ENCODE data around the gene COPB1. TPM values are rescaled to one million over a fixed set of nuclear protein-coding genes. Genes with fewer than 3 reads are reported as not detected.

Gene COPB1
- total and polyA plus RNA-seq, 7 donors, result 24.7 to 52.1 (median 35.1) TPM

GRCh38 chr11:14444441-14445189 is 55.0 kb downstream of the COPB1 start:
- ATAC-seq, result no peak
- Histone ChIP-seq H3K4me3 (no peak overlapping the region), H3K4me1 (peaks cover 12% of the 10 kb centered on the region), H3K9me3 (no peaks in the 10 kb centered on the region), H3K27me3 (ENCODE audit: insufficient read depth in 3 of 3, low read length in 2 of 3) (no peaks in the 10 kb centered on the region), H3K27ac (no peak overlapping the region), H3K36me3 (ENCODE audit: insufficient read depth in 1 of 2, low read depth in 1 of 2) (no peaks in the 10 kb centered on the region)
- no peak for DNase-seq
- no peak for TF ChIP-seq CTCF (IDR thresholded peaks at IDR 0.05)
- WGBS, 3 donors, result 93 to 96% (median 95%) methylated on average over 8 of the region's 8 CpGs
- intact Hi-C loops (cut with DNase I), result no loop called here

- peaks cover 12% of the 10 kb centered on the region for H3K4me1 ChIP-seq
- no peaks in the 10 kb centered on the region for H3K9me3 ChIP-seq
- no peak overlapping the region for H3K4me3 ChIP-seq
- H3K27ac ChIP-seq, result no peak overlapping the region
- WGBS, 3 donors, result 63 to 84% (median 79%) methylated on average over 1 of the region's 1 CpG
- no peak for TF ChIP-seq CTCF (IDR thresholded peaks at IDR 0.05)
- H3K27me3 ChIP-seq (ENCODE audit: insufficient read depth in 3 of 3, low read length in 2 of 3), result no peaks in the 10 kb centered on the region
- intact Hi-C loops (cut with DNase I), result no loop called here
- DNase-seq (no peak), ATAC-seq (no peak)
- no peaks in the 10 kb centered on the region for H3K36me3 ChIP-seq (ENCODE audit: insufficient read depth in 1 of 2, low read depth in 1 of 2)
Observed at GRCh38 chr11:14443638-14444037, 56.0 kb downstream of the COPB1 start.

GRCh38 chr11:14435717-14436512 is 63.7 kb downstream of the COPB1 start:
- no peak for TF ChIP-seq CTCF (IDR thresholded peaks at IDR 0.05)
- WGBS, 3 donors, result 79 to 88% (median 85%) methylated on average over 3 of the region's 3 CpGs
- ATAC-seq (no peak), DNase-seq (no peak)
- H3K4me1 ChIP-seq, result no peaks in the 10 kb centered on the region
- H3K9me3 ChIP-seq, result no peaks in the 10 kb centered on the region
- intact Hi-C loops (cut with DNase I), result loop anchor here in 1 of 2 donors (5.0 kb wide), 1 partner anchor 129 kb away; no protein-coding TSS in a partner anchor
- H3K27me3 ChIP-seq (ENCODE audit: insufficient read depth in 3 of 3, low read length in 2 of 3), result no peaks in the 10 kb centered on the region
- no peak overlapping the region for H3K27ac ChIP-seq
- H3K4me3 ChIP-seq, result no peak overlapping the region
- no peaks in the 10 kb centered on the region for H3K36me3 ChIP-seq (ENCODE audit: insufficient read depth in 1 of 2, low read depth in 1 of 2)

GRCh38 chr11:14425621-14426020 is 74.0 kb downstream of the COPB1 start:
- Histone ChIP-seq H3K9me3 (no peaks in the 10 kb centered on the region), H3K36me3 (ENCODE audit: insufficient read depth in 1 of 2, low read depth in 1 of 2) (no peaks in the 10 kb centered on the region), H3K27ac (no peak overlapping the region), H3K4me1 (peaks cover 30% of the 10 kb centered on the region), H3K4me3 (no peak overlapping the region), H3K27me3 (ENCODE audit: insufficient read depth in 3 of 3, low read length in 2 of 3) (no peaks in the 10 kb centered on the region)
- ATAC-seq, result no peak
- TF ChIP-seq CTCF (IDR thresholded peaks at IDR 0.05), result no peak
- intact Hi-C loops (cut with DNase I), result no loop called here
- DNase-seq, result no peak

Data from psoas muscle (tissue), 8 donors.